ENCODE measurements around the gene GP1BB.

The GP1BB gene

DNA sequence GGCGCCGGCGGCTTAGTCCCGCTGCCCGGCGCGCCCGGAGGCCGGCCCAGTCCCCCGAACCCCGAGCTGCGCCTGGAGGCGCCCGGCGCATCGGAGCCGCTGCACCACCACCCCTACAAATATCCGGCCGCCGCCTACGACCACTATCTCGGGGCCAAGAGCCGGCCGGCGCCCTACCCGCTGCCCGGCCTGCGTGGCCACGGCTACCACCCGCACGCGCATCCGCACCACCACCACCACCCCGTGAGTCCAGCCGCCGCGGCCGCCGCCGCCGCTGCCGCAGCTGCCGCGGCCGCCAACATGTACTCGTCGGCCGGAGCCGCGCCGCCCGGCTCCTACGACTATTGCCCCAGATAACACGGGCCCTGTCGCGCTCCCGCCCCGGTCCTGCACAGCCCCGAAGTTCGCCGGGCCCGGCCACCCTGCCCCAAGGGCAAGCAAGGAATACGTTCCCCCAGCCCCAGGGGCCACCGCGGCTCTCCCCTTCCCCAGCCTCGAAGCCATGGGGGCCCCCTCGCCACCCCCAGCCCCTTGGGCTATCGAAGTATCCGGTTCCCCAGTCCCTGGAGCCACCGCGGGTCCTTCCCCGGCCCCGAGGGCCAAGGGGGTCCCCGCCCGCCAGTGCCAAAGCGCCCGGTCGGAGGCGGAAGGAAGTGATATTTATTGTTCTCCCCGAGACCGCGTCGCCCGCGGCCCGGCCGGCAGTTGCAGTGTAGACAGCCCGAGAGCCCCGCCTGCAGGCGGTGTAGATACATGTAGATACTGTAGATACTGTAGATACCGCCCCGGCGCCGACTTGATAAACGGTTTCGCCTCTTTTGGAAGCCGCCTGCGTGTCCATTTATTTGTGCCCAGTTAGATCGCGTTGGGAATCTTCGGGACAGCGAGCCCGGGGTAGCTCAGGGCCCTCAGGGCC is 43.4 kb downstream of the GP1BB start:
- Mint-ChIP-seq H3K4me3 (no peak overlapping the region), H3K9me3 (no peaks in the 10 kb centered on the region), H3K36me3 (peaks cover 2% of the 10 kb centered on the region), H3K4me1 (peaks cover 7% of the 10 kb centered on the region), H3K27me3 (peaks cover 46% of the 10 kb centered on the region), H3K27ac (no peak overlapping the region)

DNA sequence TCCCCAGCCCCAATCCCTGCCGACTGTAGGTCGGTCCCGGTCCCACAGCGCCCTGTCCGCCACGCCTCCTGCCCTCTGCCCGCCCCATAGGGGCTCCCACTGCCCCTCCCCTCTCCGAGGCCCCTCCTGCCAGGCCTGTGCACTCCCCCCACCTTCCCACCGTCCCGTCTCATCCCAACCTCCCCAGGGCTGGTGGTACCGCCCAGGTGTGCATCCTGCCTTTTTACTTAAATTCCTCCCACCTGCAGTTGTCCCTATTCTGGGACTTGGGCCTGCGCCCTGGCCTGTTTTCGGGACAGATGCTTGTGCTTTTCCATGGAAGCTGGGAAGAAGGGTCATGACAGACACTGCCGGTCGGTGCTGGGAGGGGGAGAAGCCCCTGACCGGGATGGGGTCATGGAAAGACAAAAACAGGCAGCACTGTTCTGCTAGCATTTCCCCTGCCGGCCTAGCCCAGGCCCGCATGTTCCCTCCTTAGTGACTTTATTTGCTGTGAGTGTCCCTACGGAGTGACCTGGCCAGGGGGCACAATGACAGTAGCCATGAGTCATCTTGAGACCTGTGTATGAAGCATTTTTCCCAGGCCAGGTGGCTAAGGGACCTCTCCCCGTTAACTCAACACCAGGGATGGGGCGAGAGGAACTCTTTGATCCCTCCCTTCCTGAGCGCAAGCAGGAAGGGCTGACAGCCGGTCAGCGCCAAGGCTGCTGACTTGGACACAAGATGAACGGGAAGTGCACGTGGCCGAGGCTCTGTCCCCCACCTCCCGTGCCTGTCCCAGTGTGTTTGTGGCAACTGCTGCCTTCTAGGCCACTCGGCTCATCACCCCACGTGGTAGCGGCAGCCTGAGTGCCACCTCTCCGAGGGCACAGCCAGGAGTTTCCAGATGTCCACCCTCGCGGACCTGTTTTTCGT is 44.3 kb downstream of the GP1BB start:
- H3K27ac Mint-ChIP-seq, result peak overlapping the region; percentile 12
- H3K4me3 Mint-ChIP-seq, result no peak overlapping the region
- no peaks in the 10 kb centered on the region for H3K9me3 Mint-ChIP-seq
- H3K4me1 Mint-ChIP-seq, result peaks cover 7% of the 10 kb centered on the region
- peaks cover 46% of the 10 kb centered on the region for H3K27me3 Mint-ChIP-seq
- peaks cover 2% of the 10 kb centered on the region for H3K36me3 Mint-ChIP-seq

- Mint-ChIP-seq H3K27ac (no peak overlapping the region), H3K4me3 (no peak overlapping the region), H3K36me3 (peaks cover 2% of the 10 kb centered on the region), H3K9me3 (no peaks in the 10 kb centered on the region), H3K27me3 (peaks cover 50% of the 10 kb centered on the region), H3K4me1 (peaks cover 7% of the 10 kb centered on the region)
These were observed 46.0 kb downstream of the GP1BB start for GRCh38 chr22:19769393-19769715.

DNA sequence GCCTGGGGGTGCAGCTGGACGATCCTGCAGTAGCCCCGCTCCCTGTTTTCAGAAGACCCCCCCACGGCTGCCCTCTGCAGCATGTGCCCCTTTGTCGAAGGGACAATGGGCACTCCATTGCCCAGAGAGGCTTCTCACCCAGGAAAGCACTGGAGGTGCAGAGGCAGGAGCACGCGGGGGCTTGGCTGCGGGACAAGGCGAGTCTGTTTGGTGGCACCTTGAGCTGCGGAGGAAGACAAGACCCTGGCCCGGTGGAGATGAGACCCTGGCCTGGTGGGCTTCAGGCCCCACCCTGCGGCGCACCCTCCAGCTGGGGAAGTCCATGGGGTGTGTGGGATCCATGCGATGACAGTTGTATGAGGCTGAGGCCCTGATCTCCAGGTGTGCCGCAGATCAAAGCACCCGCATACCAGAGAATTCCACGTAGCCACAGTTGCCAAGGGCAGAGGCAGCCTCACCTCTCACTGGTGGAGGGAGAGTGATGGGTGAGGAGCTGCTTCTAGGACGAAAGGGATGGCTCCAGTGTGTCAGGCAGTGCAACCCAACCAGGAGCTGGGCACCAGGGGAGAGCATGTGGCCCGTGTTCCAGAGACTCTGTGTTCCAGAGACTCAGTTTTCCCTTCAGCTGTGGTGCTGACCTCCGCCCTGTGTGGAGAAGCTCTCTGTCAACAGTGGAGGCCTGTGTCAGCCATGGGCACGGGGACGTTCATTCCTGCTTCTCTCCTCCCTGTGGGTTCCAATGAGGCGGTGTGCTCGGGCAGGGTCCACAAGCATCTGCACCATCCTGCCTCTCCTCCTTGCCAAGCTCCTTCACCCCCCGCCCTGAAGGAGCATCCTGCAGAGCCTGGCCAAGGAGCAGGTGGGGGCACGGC is 47.2 kb downstream of the GP1BB start:
- Mint-ChIP-seq H3K4me3 (no peak overlapping the region), H3K27me3 (peaks cover 45% of the 10 kb centered on the region), H3K36me3 (no peaks in the 10 kb centered on the region), H3K9me3 (no peaks in the 10 kb centered on the region), H3K27ac (no peak overlapping the region), H3K4me1 (peaks cover 4% of the 10 kb centered on the region)

DNA sequence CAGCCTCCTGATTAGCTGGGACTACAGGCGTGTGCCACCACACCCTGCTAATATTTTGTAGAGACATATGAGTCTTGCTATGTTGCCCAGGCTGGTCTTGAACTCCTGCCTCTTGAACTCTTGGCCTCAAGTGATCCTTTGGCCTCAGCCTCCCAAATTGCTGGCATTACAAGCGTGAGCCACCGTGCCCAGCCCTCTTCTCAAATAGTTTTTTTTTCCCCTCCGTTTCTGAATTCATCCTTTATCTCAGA is 49.0 kb downstream of the GP1BB start:
- Mint-ChIP-seq H3K4me1 (peaks cover 4% of the 10 kb centered on the region), H3K27ac (no peak overlapping the region), H3K27me3 (peaks cover 47% of the 10 kb centered on the region), H3K9me3 (no peaks in the 10 kb centered on the region), H3K4me3 (no peak overlapping the region), H3K36me3 (no peaks in the 10 kb centered on the region)

- Mint-ChIP-seq H3K4me3 (no peak overlapping the region), H3K36me3 (no peaks in the 10 kb centered on the region), H3K27ac (no peak overlapping the region), H3K9me3 (no peaks in the 10 kb centered on the region), H3K27me3 (peaks cover 45% of the 10 kb centered on the region), H3K4me1 (no peaks in the 10 kb centered on the region)
These were observed 49.5 kb downstream of the GP1BB start for GRCh38 chr22:19772673-19773469.

GRCh38 chr22:19773470-19774040 is 50.2 kb downstream of the GP1BB start:
- Mint-ChIP-seq H3K27ac (no peak overlapping the region), H3K27me3 (peaks cover 42% of the 10 kb centered on the region), H3K4me1 (no peaks in the 10 kb centered on the region), H3K4me3 (no peak overlapping the region), H3K36me3 (no peaks in the 10 kb centered on the region), H3K9me3 (no peaks in the 10 kb centered on the region)
